HEK293T (cell line): Measurements from ENCODE around the gene BZW2.
A peak's percentile ranks its signal among the peaks of the same experiment; 100 is the strongest.

Experiments used
- CTCF ChIA-PET: fragments of 350-600 bp; formaldehyde crosslinking; extraction: SDS; loops from one replicate; lab custom pipeline; 2021; ENCODE audit warnings: antibody characterized with exemption, inconsistent platforms; lab: Yijun Ruan, JAX
- POLR2A ChIA-PET: fragments of 350-600 bp; formaldehyde crosslinking; extraction: SDS; loops from one replicate; lab custom pipeline; 2020; ENCODE audit warnings: antibody characterized with exemption, inconsistent platforms; lab: Yijun Ruan, JAX
- DNase-seq: peaks from one replicate; pipeline ENCODE4 v3.0.0; 2012; ENCODE audit warnings: mixed read lengths; ENCODE audit errors: extremely low spot score
- ARNT ChIP-seq: fragments of 450-650 bp; IDR thresholded peaks from 2 replicates; pipeline ENCODE4 v1.6.1; 2017; ENCODE audit warnings: mild to moderate bottlenecking
- BHLHE40 ChIP-seq: fragments of 450-650 bp; IDR thresholded peaks from 2 replicates; pipeline ENCODE4 v1.6.1; 2016; ENCODE audit warnings: mild to moderate bottlenecking, moderate library complexity, borderline replicate concordance
- CTBP1 ChIP-seq: fragments of 450-650 bp; IDR thresholded peaks from 2 replicates; pipeline ENCODE4 v1.6.1; 2016; ENCODE audit warnings: borderline replicate concordance
- ELF4 ChIP-seq: fragments of 450-650 bp; IDR thresholded peaks from 2 replicates; pipeline ENCODE4 v1.6.1; 2017; ENCODE audit warnings: antibody characterized with exemption
- FOXA1 ChIP-seq: fragments of 450-650 bp; IDR thresholded peaks from 2 replicates; pipeline ENCODE4 v1.6.1; 2016; ENCODE audit warnings: mild to moderate bottlenecking
- FOXK2 ChIP-seq: fragments of 450-650 bp; IDR thresholded peaks from 2 replicates; pipeline ENCODE4 v1.6.1; 2016; ENCODE audit warnings: mild to moderate bottlenecking
- FOXM1 ChIP-seq: fragments of 450-650 bp; IDR thresholded peaks from 2 replicates; pipeline ENCODE4 v1.6.1; 2017; ENCODE audit warnings: mild to moderate bottlenecking, borderline replicate concordance
- HDGF ChIP-seq: fragments of 450-650 bp; IDR thresholded peaks from 2 replicates; pipeline ENCODE4 v1.6.1; 2017; ENCODE audit warnings: antibody characterized with exemption, borderline replicate concordance
- L3MBTL2 ChIP-seq: fragments of 450-650 bp; conservative IDR thresholded peaks from 2 replicates; pipeline ENCODE4 v1.6.1; 2016; ENCODE audit warnings: mild to moderate bottlenecking
- LEF1 ChIP-seq: fragments of 450-650 bp; IDR thresholded peaks from 2 replicates; pipeline ENCODE4 v1.6.1; 2017; ENCODE audit warnings: mild to moderate bottlenecking, borderline replicate concordance
- NFRKB ChIP-seq: fragments of 450-650 bp; IDR thresholded peaks from 2 replicates; pipeline ENCODE4 v1.6.1; 2016; ENCODE audit warnings: mild to moderate bottlenecking, moderate library complexity
- PKNOX1 ChIP-seq: fragments of 450-650 bp; IDR thresholded peaks from 2 replicates; pipeline ENCODE4 v1.6.1; 2016
- SP1 ChIP-seq: fragments of 450-650 bp; IDR thresholded peaks from 2 replicates; pipeline ENCODE4 v1.6.1; 2017
- SUZ12 ChIP-seq: fragments of 450-650 bp; IDR thresholded peaks from 2 replicates; pipeline ENCODE4 v1.6.1; 2016; ENCODE audit warnings: mild to moderate bottlenecking
- TARDBP ChIP-seq: fragments of 450-650 bp; IDR thresholded peaks from 2 replicates; pipeline ENCODE4 v1.6.1; 2016
- ZNF384 ChIP-seq: fragments of 450-650 bp; IDR thresholded peaks from 2 replicates; pipeline ENCODE4 v1.6.1; 2016

Gene BZW2

GRCh38 chr7:16744518-16745250, 98.7 kb downstream of the BZW2 start:
- no peak for TF ChIP-seq FOXK2
- no peak for TF ChIP-seq ARNT
- no peak for DNase-seq
- POLR2A ChIA-PET, result no interaction called here
- CTCF ChIA-PET, result interaction anchor here (0.6 kb wide), 1 partner anchor 21 kb away, joined by 4 read pairs; no protein-coding TSS in a partner anchor

GRCh38 chr7:16745645-16746044, 99.7 kb downstream of the BZW2 start:
- no peak for DNase-seq
- ChIA-PET CTCF (no interaction called here), POLR2A (no interaction called here)
- no peak for TF ChIP-seq L3MBTL2

- TF ChIP-seq PKNOX1 (no peak), ZNF384 (no peak), FOXK2 (no peak), LEF1 (no peak), BHLHE40 (no peak), HDGF (no peak), TARDBP (no peak), CTBP1 (no peak), SP1 (no peak), L3MBTL2 (no peak), NFRKB (no peak), FOXA1 (no peak), ARNT (no peak), ELF4 (no peak), SUZ12 (no peak)
- ChIA-PET POLR2A (no interaction called here), CTCF (no interaction called here)
- DNase-seq, result no peak
These were observed 101.1 kb downstream of the BZW2 start for GRCh38 chr7:16747102-16747501.

GRCh38 chr7:16753102-16753931, 107.3 kb downstream of the BZW2 start, which contains the start of gene TSPAN13:
Gene TSPAN13, plus strand, starts transcription at chr7:16753755. Its CDS starts 213 bp downstream, at chr7:16753968.
- ChIA-PET CTCF (no interaction called here), POLR2A (interaction anchor here (0.6 to 2.1 kb wide), 3 partner anchors 18 to 281 kb away, joined by 3 to 10 read pairs (median 3); no protein-coding TSS in a partner anchor)
- no peak for TF ChIP-seq BHLHE40
- no peak for TF ChIP-seq SP1
- TF ChIP-seq L3MBTL2, result peak; percentile 35
- TF ChIP-seq PKNOX1, result 0 out of 2 replicates have a peak, but pooled peaks have one; percentile 15
- no peak for TF ChIP-seq ZNF384

GRCh38 chr7:16753932-16754855, 108.2 kb downstream of the BZW2 start:
- POLR2A ChIA-PET, result interaction anchor here (0.6 to 2.1 kb wide), 3 partner anchors 17 to 280 kb away, joined by 3 to 10 read pairs (median 3); no protein-coding TSS in a partner anchor
- CTCF ChIA-PET, result interaction anchor here (0.6 kb wide), 1 partner anchor 884 kb away, joined by 3 read pairs; no protein-coding TSS in a partner anchor
- peak; percentile 37 for DNase-seq
- TF ChIP-seq FOXM1 (no peak), ARNT (no peak), L3MBTL2 (peak; percentile 86), FOXA1 (no peak), TARDBP (no peak), CTBP1 (no peak), FOXK2 (no peak)

More at GRCh38 chr7:16753102-16753931, 107.3 kb downstream of the BZW2 start, which contains the start of gene TSPAN13:
- peak; percentile 86 for DNase-seq

- ChIA-PET CTCF (interaction anchor here (0.6 kb wide), 1 partner anchor 885 kb away, joined by 3 read pairs; no protein-coding TSS in a partner anchor), POLR2A (interaction anchor here (1.4 to 2.1 kb wide), 2 partner anchors 16 to 21 kb away, joined by 3 to 10 read pairs; no protein-coding TSS in a partner anchor)
- TF ChIP-seq SP1, result no peak
- no peak for TF ChIP-seq FOXA1
- TF ChIP-seq PKNOX1, result 0 out of 2 replicates have a peak, but pooled peaks have one; percentile 7
- TF ChIP-seq HDGF, result no peak
- DNase-seq, result no peak
These were observed 108.9 kb downstream of the BZW2 start for GRCh38 chr7:16754856-16755317.
